ENCODE measurements around the gene MED27.

Gene MED27

DNA sequence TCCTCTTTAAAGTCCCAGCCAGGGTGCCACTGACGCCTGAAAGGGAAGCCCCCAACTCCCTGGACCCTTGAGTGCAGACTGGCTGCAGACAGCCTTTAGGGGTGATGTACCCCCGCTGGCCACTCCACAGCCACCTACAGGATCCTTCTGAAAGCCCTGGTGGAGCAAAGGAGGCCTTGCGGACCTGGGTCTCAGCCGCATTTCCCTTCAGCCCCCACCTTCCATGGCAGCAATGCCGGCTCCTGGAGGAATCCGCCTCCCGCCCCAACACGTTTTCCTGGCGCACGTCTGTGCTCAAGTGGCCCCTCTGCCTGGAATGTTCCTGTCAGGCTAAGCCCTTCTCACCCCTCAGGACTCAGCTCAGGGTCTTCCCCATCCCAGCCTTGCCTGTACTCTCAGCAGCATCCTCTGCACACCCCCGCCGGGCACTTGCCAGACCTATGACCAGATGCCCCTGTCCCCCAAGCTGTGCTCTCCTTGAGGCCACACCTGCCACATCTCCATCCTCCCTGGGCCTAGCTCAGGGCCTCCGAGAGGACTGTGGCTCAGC is 205.7 kb downstream of the MED27 start:
- no peak for DNase-seq

DNA sequence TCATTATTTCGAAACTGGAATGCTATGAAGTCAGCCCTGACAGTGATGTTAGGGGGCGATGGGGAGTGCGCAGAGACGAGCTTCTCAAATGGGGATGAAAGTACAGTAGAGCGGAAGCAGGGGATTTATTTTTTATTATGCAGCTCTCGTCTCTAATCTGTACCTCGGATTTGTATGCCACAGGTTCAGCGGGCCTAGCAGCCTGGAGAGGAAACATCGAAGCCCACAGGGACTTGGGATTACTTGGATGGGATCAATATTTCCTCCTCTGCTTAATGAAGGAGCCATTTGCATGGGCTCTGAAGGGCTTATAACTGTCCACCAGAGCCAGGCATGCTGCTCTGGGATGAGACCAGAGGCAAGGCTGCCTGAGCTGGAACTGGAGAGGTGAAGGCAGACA is 206.3 kb downstream of the MED27 start:
- peak; percentile 59 for DNase-seq

GRCh38 chr9:131872702-131873101 is 207.0 kb downstream of the MED27 start:
- DNase-seq = no peak

GRCh38 chr9:131872006-131872405 is 207.7 kb downstream of the MED27 start:
- no peak for DNase-seq

DNA sequence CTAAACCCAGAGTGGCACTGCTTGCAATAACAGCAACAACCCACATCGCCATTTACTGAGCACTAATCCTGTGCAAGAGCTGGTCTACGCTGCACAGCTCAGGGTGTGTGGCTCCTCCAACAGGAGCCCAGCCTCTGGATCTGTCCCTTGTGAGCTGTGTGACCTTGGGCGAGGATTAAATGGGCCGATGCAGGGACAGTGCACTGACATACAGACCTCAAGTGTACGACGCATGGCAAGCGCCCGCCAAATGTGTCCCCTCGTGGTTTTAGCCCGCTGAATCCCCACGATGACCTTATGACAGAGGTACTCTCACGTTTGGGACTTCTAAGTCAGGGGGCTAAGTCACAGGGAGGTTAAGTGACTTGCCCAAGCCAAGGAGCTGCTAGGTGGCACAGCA is 209.5 kb downstream of the MED27 start:
- no peak for DNase-seq

GRCh38 chr9:131869348-131869747 is 210.3 kb downstream of the MED27 start:
- DNase-seq = no peak

DNA sequence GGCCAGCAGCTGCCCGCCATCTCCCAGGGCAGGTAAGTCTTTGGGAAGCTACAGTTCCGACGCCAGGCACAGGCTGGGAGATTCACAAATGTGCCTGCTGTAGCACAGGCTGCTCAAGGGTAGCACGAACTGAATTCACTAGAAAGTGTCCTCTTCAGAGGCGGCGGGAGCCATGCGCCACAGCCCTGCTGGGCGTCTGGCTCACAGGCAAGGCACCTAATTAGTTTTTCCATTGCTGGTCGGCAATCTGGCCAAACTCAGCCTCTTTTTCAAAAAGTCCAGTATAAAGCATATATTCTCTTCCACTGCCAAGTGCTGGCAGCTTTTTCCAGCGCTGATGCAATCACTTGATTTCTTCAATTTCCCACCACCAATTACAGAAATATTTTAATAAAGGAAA is 210.9 kb downstream of the MED27 start:
- no peak for DNase-seq

- DNase-seq = no peak
Observed at GRCh38 chr9:131867611-131868192, 212.0 kb downstream of the MED27 start.

GRCh38 chr9:131865446-131866195 is 214.0 kb downstream of the MED27 start:
- DNase-seq = no peak

DNA sequence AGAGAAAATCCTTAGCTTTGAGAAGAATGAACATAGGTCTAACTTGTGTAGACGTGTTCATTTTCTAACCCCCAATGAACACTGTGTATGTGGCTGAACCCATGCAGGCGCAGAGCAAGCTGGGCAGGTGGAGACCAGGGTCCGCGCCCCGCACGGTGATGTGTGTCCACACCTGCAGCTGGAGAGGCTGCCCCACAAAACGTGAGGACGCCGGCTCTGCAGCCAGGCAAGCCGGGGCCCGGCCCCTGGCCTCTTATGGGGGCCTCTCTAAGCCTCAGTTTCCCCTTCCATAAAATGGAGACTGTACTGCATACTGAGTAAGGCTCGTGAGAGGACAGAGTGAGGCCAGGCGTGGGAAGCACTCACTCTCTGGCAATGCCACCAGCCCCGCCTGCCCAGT is 215.1 kb downstream of the MED27 start:
- DNase-seq = no peak

GRCh38 chr9:131863306-131863896 is 216.3 kb downstream of the MED27 start:
- DNase-seq = no peak

DNA sequence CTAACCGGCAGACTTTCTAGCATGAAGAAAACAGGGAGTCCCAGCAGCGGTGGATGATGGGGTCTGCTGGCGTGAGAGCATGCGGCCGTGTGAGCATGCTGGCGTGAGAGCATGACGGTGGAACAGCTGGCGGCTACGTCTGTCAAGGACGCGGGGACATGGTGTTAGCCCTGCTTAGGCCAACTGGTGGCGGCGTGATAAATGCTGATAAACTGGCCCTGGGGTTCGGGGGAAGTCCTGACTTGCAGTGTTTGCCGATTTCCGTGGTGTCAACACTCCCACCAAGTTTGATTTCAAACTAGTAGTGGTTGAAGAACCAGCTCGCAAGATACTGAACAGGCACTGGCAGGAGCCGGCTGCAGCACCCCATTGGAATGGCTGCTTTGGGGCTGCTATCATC is 217.4 kb downstream of the MED27 start:
- DNase-seq = no peak

DNA sequence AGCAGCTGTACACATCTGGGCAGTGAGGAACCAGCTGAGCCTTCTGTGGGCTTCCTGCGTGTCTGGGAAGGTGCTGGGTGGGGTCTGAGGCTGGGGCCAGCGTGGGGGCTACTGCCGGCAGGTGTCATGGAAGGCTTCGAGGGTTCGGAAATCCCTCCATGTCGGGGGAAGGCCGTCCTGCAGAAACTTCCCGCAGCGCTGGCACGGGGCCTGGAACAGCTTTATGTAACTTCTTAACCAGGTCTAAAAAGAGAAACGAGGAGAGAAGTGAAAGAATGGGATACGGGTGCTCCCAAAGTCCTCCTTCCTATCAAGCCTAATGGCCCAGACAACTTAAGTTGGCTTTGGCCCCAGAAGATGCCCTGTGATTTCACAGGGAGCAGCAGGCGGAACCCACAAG is 219.2 kb downstream of the MED27 start:
- no peak for DNase-seq

DNA sequence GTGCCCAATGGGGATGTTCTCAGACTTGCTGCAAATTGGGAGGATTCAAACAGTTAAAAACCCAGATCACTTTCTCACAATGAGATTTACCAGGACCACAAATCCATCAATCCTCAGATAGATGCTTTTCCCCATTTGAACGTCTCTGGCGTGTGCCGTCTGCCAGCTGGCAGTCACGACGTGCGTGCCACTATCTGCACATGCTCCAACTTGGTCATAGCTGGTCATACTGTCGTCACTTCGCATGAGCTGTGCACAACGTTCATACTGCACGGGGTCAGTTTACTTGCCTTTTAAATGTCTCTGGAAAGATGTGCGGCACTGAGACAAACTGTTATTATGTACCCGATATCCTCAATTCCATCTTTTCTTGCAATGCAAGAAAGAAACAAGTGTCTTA is 221.5 kb downstream of the MED27 start:
- DNase-seq = no peak

GRCh38 chr9:131856105-131856504 is 223.6 kb downstream of the MED27 start:
- no peak for DNase-seq

- DNase-seq = peak; percentile 75
Observed at GRCh38 chr9:131854896-131855613, 224.6 kb downstream of the MED27 start.

- DNase-seq = peak; percentile 15
Observed at GRCh38 chr9:131854334-131854733, 225.3 kb downstream of the MED27 start.

DNA sequence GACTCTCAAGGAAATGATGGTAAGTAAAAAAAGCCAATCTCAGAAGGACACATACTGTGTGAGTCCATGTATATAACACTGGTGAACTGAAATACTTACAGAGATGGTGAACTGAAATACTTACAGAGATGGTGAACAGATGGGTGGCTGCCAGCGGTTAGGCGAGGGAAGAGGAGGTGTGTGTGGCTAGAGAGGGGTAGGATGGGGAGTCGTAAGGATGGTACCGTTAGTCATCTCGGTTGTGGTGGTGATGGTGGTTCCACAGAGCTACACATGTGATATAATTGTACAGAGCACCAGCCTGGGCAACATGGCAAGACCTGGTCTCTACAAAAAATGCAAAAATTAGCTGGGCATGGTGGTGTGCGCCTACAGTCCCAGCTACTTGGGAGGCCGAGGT is 226.2 kb downstream of the MED27 start:
- no peak for DNase-seq

GRCh38 chr9:131851414-131851813 is 228.3 kb downstream of the MED27 start:
- peak; percentile 73 for DNase-seq

DNA sequence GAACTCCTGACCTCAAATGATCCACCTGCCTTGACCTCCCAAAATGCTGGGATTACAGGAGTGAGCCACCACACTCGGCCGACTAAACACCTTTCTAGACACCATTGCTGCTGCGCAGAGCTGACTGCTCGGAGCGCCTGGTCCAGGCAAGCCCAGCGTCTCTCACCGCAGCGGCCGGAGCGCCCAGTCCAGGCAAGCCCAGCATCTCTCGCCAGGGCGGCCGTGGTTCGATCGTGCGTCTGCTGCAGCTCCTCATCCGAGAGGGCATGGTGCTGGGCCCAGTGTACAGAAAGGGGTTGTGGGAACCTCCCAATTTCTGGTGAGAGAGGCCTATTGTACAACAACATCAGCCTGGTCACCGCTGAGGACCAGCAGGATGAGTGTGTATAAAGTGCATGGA is 230.3 kb downstream of the MED27 start:
- no peak for DNase-seq

GRCh38 chr9:131848570-131849160 is 231.0 kb downstream of the MED27 start:
- DNase-seq = no peak

DNA sequence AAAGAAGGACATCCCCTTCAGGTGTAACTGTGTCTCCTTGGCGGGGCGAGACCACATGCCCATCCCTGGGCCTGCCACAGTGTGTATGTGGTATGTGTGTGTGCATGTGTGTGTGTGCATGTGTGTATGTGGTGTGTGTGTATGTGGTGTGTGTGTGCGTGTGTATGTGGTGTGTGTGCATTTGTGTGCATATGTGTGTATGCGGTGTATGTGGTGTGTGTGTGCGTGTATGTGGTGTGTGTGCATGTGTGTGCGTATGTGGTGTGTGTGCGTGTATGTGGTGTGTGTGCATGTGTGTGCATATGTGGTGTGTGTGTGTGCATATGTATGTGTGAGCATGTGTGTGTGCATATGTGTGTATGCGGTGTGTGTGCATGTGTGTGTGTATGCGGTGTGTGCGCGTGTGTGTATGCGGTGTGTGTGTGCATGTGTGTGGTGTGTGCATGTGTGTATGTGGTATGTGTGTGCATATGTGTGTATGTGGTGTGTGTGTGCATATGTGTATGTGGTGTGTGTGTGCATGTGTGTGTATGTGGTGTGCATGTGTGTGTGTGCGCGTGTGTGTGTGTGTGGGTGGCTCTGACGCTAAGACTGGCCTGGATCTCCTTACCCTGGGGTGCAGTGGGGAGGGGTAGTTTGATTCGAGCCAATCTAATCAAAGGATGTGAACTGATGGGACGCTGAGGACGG is 231.9 kb downstream of the MED27 start:
- DNase-seq = no peak

Measured in NCI-H524 treated with DMSO at 0.1 percent for 48 hours (cell line).